GM21717 (cell line): ENCODE results near the gene CAMP.
"Not testable (repeated sequence)": the region's sequence is repeated elsewhere in the genome, so short reads cannot be mapped to it uniquely, and the experiment has no call there.

ENCODE experiments used
- ATAC-seq: cut with Tn5 transposase; IDR thresholded peaks from one replicate; pipeline ENCODE4 v1.9.1; 2021; ENCODE audit warnings: mild to moderate bottlenecking, moderate library complexity; ENCODE audit not compliant: unreplicated experiment

CAMP gene

GRCh38 chr3:48211776-48212175 lies 11.5 kb upstream of the CAMP start:
- not testable (repeated sequence) for ATAC-seq

DNA sequence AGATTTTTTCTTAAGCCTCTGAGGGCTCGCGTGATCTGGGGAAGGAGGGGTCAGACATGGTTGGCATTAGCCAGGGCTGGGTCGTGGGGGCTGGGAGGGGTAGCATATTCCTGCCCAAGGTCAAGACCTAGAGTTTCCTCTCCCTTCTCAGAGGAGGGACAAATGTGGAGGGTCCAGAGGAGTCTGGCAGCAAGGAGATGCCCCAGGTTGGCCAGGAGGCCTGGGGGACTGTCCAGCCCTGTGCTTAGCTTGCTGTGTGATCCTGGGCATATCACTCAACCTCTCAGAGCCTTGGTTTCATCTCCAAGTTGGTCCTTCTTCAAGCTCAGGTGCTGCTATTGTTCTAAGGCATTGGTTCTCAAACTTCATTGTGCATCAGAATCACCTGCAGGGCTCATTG lies 9.1 kb upstream of the CAMP start:
- ATAC-seq = no peak

DNA sequence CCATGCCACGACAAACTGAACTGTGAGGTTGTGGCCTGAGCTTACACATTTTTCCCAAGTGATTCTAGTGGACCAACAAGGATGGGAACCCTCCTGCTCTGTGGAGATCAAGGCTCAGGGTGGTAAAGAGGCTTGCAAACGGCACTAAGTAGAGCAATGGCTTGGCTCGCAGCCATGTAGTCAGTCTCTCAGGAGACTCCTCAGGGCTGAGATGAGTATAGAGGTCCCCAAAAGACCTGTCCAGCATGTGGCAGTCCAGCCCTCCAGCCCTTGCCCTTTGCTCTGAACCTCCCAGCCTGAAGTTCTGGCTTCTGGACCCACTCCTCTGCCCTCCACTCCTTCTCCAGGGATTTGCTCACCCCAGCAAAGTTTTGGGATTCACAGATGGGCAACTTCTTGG lies 8.3 kb upstream of the CAMP start:
- ATAC-seq = no peak

- no peak for ATAC-seq
Observed at GRCh38 chr3:48215466-48215865, 7.8 kb upstream of the CAMP start.

- ATAC-seq = no peak
Observed at GRCh38 chr3:48215876-48216275, 7.4 kb upstream of the CAMP start.

GRCh38 chr3:48217449-48217848 lies 5.8 kb upstream of the CAMP start:
- ATAC-seq = no peak

- ATAC-seq = no peak
Observed at GRCh38 chr3:48218537-48218936, 4.8 kb upstream of the CAMP start.

DNA sequence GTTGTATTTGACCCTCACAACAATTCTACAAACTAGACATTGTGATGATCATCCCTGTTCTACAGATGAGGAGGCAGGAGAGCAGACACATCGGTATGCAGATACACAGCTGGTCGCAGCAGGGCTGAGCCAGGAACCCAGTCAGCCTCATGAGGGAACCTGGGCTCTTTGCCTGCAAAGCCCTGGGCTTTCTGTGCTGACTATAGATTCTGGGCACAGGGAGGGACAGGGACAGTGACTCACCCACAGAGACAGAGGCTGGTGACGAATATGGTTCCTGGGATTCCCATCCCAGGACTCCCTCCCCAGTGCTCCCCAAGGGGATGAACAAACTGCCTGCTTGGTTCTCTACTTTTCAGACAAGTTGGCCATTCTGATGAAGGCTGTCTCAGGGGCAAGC lies 3.8 kb upstream of the CAMP start:
- no peak for ATAC-seq

GRCh38 chr3:48220746-48221145 lies 2.5 kb upstream of the CAMP start:
- no peak for ATAC-seq

GRCh38 chr3:48225587-48225986 lies 2.3 kb downstream of the CAMP start:
- no peak for ATAC-seq

GRCh38 chr3:48226939-48227338 lies 3.6 kb downstream of the CAMP start:
- ATAC-seq = no peak

DNA sequence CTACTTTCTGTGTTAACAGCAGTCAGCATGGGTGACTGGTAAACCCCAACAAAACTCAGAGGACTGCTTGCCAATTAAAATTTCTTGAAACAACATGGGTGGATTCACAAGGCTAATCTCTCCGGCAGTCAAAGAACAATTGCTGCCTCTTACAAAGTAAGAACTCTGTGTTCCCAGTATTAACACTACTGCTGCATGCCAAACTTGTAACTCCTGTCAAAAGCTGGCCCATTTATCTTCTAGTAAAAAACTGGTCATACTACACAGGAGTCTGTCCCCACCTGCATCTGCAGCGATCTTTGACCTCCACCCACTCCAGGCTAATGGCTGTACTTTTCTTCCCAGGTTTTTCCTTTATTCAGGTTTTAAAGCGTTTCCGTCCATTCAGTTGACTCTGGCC lies 8.9 kb downstream of the CAMP start:
- no peak for ATAC-seq

DNA sequence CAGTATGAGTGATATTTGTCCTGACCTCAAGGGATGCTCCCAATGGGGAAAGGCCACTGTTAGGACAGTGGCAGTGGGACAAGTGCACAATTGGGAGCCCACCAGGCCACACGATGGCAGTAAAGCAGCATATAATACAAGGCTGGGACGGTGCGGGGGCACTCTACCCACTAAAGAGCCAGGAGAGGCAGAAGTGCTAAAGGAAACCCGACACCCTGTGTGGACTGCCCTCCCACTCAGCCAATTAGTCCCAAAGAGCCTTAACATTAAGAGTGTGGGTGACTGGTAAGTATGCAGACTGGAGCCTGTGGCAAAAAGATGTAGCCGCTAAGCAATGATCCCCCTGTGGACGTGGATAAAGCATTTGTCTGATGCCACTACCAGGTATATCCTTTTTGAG lies 9.4 kb downstream of the CAMP start:
- no peak for ATAC-seq

DNA sequence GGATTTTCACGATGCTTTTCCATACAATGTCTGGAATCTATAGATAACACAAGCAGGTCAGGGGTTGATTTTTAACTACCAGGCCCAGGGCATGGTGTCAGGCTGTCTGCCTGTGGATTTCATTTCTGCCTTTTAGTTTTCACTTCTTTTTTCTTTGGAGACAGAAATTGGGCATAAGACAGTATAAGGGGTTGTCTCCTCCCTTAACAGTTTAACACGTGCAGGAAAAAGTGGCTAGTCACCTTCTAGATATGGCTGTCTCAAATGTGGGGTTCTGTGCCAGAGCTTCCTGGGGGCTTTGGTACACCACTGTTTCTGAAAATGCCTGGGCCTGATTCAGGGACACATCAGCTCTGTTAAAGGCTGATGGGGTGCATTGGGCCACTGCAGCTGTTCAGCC lies 10.2 kb downstream of the CAMP start:
- ATAC-seq = no peak

- no peak for ATAC-seq
Observed at GRCh38 chr3:48236531-48236930, 13.2 kb downstream of the CAMP start.

GRCh38 chr3:48238531-48239085 lies 15.3 kb downstream of the CAMP start:
- no peak for ATAC-seq

DNA sequence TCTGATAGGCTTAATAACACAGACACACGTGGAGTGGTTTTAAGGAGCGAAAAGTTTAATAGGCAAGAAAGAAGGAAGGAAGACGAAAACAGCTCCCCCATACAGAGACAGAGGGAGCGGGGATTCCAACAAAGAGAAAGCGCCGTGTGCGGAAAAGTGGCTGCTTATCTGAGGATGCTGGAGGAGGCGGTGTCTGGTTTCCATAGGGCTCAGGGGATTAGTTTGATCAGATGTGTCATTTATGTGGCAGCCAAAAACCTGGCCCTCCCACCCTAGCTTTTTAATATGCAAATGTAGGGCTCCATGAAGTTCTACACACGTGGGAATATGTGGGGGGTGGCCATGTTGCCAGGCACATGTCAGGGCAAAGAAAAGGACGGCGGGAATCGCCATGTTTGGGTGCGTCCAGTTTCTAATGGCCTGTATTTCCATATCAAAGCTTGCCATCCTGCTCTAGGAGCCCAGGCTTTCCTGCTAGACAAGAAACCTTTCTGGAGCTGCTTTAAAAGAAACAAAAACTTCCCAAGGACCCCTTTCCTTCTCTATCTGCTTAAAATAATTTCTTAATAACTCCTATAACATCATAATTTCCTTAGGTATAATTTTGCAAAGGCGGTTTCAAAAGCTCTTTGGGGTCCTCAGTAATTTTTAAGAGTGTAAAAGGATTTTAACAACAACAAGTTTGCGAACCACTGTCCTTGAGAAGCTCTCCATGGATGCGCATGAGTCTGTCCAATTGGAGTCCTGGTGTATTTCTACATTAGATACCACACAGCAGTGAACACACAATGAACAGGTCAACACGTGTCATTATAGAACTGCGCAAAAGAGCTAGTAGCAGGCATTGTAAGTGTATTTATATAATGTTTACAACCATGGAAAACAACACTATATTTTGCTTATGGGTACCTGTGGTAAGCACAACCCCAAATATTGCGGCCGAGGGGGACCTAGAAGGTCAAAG lies 17.0 kb downstream of the CAMP start:
- ATAC-seq = no peak

- no peak for ATAC-seq
Observed at GRCh38 chr3:48241796-48242455, 18.6 kb downstream of the CAMP start.

DNA sequence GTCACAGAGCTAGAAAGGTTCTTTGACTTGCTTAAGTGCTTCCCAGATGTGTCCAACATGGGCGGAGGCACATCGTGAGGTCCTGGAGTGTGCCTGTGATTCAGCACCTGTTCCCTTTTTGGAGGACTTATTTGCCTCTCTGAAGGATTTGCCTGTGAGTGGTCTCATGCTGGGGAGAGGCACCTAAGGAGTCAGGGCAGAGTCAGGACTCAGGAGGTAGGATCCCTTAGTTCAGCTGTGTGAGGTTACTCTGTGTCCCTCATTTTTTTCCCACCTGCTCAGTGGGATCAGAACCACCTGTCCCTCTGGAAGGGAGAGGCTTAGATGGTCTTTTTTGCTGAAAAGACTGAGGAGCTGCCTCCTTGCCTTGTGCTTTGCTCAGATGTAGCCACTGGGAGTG lies 20.6 kb downstream of the CAMP start:
- no peak for ATAC-seq

DNA sequence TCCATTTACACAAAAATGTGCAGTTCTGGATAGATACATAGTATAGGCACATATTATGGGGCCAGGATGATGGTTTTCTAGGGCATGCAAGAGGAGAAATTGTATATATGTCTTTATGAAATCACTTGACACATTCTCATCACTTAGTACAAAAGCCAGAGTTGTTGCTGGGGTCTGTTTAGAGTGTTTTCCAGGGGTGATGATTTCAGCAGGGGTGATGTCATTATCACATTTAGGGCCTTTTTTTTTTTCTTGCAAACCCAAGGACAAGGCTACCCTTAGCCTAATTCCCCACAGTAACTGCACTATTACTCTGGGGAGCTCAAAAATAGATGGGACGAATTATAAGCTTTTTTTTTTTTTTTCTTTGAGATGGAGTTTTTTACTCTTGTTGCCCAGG lies 21.2 kb downstream of the CAMP start:
- ATAC-seq = no peak

DNA sequence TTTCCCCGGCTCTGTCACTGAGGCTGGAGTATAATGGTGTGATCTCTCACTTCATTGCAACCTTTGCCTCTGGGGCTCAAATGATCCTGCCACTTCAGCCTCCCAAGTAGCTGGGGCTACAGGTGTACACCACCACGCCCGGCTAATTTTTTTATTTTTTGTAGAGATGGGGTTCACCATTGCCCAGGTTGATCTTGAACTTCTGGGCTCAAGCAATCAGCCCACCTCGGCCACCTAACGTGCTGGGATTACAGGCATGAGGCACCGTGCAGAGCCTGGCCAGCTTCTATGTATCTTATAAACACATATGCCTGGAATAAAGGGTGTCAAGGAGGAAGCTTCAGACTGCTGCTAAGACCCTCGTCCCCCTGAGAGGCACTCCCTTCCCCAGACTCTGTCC lies 21.8 kb downstream of the CAMP start:
- no peak for ATAC-seq

- no peak for ATAC-seq
Observed at GRCh38 chr3:48247401-48247811, 24.1 kb downstream of the CAMP start.
